ENCODE results near the gene SOX8.

SOX8 gene

DNA sequence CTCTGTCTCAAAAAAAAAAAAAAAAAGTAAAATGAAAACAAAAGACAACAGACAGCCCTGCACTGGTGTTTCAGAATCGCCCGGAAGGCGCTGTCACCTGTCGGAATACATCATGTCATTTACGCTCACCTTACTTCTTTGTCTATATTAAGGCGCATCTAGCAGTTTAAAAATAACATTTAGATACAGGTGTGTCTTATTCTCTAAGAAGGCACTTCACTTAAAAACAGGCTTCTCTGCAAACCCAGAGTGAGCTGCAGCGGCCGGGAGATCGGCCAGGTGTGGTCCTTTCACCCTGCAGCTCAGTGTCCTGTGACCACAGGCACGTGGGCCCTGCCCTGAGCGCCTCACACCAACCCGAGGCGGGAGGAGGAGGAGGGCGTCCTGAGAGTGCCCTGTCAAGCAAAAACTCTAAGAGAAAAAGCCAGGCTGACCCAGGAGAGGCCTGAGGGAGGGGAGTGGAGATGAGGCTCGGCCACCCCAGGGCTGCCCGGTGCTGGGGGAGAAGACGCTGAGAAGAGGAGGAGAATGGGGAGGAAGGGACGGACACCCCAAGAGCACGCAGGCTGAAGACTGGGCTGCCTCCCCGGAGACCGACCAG is 7.5 kb upstream of the SOX8 start:
- DNase-seq, result no peak

DNA sequence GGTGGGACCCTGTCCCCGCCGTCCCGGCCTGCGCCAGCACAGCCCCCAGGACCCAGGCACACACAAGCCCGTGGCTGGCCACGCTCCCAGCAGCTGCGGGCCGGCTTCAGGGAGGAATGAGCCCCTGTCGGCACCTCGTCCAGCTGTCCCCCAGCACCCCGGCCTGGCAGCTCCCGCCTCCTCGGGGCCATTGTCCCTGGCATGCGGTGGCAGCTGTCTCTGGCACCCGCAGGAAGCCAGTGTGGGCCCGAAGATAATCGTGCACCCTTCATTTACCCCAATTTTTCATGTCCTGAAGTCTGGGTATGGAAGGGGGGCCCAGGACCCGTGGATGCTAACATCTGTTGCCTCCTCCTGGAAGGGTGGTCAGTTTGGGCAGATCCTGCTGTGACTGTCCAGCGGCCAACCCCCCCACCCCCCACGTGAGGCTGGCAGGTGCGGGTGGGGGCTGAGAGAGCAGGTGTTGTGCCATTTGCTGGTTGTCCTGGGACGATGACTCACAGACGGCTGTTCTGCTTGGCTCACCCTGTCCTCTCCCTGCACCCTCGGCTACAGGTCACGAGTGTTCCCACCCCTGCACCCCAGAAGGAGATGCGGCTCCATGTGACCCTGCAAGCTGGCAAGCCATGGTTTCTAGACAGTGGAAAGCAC is 6.8 kb upstream of the SOX8 start:
- DNase-seq, result no peak

DNA sequence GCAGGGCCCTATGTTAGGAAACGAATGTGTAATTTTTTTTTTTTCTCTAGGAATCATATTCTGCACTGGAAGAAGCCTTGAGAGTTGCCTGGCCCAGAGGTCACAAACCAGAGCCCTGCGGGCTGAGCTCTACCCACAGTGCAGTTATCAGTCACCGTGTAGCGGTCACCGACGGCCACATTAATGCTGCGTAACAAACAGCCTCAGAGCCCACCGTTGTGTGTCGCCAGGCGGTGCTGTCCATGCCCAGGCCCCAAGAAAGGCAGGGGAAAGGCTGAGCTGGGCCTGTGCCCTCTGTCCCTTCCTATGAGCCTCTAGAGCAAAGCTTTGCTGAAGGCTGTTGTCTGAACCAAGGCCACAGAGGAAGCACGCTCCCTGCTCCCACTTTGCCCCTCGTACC is 6.3 kb upstream of the SOX8 start:
- DNase-seq, result no peak

DNA sequence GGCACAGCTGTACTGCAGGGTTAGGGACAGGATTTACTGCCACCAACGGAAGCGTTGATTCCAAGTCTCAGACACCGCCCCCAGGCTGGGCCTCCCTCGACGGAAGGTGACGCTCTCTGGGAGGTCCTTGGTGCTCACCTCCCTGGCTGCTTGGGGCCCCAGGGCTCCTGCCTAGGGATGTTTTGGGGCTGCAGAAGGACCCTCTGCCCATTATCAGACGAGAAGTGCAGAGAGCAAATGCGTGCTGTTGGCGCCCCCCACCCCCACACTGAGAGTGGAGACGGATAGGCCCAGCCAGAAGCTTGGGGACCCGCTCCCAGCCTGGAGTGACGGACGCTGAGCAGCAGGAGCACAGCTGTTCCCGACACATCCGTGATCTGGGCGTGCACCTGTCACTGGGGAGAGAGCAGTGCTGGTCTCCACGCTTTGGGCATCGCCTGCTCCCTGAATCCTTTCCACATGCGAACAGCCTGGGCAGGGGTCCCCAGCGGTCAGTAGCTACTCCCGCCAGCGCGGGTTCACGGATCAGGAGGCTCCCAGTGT is 5.1 kb upstream of the SOX8 start:
- no peak for DNase-seq

DNA sequence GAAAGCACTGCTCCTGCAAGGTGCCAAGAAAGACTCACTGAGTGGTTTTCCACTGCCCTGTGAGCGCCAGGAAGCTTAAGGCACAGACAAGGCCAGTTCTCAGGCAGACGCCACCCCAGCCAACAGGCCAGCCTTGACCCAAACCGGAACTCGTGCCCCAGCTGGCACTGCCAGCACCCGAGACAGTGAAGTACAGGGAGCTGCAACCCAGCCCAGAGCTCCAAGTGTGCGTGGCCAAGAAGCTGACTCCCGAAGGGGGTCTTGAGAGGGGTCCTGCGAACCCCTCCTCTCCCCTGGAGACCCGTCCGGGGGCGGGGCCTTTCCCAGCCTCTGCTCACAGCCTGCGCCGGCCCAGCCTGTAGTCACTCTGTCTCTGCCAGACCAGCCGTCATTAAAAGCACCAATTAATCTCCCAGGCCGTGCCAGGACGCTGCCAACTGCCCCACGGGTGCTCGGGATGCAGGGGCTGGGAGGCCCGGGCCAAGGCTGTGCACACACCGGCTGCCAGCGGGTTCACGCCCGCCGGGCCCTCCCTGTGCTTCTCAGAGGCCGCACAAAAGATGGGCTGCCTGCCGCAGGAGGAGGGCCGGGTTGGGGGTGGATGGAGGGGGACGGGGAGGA is 4.4 kb upstream of the SOX8 start:
- no peak for DNase-seq

DNA sequence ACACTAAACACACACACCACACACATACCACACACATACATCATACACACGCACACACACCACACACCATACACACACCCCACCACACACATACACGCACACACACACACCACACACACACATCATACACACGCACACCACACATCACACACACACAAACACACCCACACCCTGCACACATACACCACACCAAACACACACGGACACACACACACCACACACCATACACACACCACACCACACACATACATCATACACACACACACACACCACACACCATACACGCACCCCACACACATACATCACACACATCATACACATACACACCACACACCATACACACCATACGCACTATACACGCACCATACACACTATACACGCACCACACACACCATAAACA is 3.7 kb upstream of the SOX8 start:
- DNase-seq, result no peak

DNA sequence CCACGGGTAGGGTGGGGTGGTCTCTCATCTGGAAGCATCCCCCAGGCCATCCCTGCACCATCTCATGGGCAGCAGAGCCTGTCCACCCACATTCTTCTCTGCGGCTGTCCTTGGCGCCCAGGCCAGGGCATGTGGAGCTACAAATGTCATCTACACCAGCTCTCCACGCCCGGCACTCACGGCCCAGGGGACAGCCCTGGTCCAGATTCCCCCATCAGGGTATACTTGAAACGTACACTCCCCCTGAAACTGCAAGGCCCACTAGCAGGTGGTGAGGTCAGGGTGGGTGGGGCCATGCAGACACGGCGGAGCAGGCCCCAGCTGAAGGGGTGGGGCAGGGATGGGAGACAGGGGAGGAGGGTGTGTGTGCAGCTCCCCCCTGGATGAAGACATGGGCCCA is 3.2 kb upstream of the SOX8 start:
- DNase-seq, result no peak

DNA sequence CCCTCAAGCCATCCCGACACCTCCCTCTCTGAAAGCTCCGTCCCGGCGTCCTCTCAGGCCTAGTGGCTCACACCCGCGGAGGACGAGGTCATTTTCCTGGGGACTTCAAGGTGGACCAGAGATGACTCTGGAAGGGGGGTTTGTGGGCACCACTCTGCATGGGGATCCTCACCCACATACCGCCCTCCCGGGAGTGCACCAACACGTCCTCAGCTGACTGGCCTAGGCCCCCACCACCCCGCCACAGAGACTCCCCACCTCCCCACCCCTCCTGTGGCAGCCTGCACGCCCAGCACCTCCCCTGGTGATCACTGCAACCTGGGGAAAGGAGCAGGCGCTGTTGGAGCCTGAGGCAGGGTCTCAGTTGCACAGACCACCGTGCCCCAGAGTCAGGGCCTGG is 2.4 kb upstream of the SOX8 start:
- no peak for DNase-seq

DNA sequence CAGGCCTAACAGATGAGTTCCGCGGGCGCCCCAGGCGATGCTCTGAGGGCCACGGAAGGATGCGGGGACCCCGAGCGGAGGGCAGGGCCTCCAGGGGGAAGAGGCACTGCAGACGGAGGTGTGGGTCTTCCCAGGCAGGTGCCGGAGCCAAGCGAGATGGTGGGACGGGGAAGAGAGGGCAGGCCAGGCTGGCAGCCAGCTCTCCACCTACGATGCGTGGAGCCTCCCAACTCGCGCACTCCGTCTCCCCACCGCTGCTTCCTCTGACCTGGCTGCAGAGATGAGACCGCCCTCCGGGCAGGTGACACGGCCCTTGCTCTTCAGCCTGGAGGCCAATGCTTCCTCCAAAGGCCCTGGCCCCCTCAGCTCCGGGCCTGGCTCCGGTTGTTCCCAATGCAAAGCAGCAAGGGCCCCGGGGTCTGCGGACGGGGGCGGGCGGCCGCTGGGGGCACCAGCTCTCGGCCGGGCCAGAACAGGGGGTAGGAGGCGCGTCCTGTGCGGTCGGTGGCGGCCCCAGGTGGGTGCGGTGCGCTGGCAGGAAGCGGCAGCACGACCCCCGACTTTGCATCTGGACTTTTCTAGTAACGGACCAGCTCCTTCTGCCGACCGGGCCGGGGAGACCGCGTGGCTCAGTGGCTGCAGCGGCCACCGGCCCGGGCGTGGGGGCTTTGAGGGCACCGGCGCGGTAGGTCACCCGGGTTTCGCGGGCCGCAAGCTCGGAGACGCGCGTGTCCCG is 1.5 kb upstream of the SOX8 start:
- DNase-seq, result no peak

DNA sequence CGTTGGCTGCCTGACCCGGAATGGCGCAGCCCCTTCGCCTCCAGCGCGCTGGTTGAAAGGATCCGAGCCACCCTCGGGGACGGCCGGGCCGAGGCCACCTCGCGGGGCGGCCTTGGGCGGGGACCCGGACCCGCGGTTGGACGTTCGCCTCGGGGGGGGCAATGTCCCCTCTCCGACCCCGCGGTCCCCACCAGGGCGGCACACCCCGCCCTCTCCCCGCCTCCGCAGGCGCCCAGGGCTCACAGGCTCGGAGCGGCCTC is 1.0 kb upstream of the SOX8 start:
- no peak for DNase-seq

DNA sequence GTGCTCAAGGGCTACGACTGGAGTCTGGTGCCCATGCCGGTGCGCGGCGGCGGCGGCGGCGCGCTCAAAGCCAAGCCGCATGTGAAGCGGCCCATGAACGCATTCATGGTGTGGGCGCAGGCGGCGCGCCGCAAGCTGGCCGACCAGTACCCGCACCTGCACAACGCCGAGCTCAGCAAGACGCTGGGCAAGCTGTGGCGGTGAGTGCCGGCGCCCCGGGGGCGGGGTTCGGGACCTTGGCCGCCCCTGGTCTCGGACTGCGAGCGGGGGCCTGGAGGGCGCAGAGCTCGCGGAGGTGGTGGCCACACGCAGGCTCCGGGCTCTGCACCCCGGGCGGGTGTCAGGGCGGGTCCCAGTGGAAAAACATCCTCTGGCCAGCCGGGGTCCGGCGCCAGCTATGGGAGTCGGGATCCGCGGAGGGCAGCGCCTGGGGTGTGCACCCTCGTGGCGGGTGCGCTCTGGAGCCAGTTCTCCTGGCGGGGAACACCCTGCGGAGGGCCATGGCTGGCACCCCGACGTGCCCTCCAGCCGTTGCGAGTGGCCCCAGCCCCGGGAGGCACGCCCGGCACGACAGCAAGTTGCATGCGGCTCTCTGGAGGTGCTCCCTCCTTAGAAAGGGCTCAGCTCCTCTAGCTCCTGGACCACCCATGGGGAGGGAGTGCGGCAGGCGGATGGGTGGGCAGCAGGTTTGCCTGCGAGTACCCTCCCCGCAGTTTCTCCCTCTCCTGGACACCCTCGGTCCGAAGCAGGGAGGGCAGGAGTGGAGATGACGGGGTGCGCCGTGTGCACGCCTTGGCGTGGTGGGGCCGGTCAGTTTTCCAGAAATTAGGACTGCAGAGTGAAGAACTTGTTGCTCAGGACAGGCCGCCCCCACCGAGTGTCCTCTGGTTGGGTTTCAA is 824 bp downstream of the SOX8 start:
- peak; percentile 11 for DNase-seq

DNA sequence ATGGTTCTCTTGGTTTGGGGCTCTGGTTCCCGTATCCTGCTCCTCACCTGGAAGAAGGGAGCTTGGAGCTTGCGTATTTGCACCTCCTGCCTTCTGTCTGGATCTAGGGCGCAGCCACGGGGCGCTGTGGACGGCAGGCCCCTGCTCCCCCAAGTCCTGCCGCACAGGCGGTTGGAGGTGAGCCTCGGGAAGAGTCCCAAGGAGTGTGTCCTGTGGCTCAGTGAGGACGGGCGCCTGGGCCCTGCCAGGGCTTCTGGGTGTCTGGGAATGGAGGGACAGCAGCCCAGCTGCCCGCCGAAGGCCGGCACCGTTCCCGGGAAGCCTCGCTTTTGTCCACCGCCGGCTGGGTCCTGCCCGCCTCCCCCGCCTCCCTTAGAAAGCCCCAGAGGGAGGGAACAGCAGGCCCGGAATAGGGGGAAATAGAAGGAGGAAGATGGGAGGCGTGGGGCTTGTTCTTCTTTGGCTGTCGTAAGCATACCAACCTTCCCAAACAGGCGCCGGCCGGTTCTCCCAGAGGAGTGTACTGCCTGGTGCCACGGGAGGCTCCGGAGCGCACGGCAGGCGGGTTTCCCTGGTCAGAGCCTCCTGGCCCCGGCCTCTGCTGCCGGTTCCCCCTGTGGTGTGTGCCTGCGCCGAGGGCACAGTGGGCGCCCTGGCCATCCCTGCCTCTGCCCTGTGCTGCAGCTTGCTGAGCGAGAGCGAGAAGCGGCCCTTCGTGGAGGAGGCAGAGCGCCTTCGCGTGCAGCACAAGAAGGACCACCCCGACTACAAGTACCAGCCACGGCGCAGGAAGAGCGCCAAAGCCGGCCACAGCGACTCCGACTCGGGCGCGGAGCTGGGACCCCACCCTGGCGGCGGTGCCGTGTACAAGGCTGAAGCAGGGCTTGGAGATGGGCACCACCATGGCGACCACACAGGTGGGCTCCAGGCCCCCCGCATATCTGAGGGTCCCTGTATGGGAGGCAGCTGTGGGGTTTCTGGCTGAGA is 1.8 kb downstream of the SOX8 start:
- no peak for DNase-seq

DNA sequence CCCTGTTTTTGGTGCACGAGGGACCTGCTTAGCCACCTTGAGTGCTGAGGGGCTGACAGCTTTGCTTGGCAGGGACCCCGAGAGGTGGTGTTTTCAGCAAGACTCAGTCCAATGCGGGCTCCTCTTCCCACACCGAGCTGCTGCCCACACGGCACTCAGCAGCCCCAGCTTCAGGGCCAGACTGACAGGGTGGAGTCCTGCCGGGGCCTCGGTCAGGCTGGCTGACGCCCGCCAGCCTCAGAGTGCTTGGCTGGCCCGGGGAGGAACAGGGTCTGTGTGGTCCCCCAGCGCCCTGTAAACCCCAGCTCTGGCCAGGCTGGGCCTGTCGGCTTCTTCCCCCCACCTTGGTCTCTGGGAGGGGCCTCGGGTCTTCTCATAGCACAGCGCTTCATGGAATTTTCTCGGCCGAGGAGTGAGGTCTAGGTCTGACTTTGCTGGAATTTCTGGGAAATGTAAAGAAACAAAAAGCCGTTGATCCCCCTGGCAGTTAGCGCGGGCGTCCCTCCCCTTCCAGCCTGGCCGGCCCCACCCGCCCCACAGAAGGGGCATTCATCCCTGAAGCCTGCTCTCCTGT is 2.6 kb downstream of the SOX8 start:
- DNase-seq, result no peak

DNA sequence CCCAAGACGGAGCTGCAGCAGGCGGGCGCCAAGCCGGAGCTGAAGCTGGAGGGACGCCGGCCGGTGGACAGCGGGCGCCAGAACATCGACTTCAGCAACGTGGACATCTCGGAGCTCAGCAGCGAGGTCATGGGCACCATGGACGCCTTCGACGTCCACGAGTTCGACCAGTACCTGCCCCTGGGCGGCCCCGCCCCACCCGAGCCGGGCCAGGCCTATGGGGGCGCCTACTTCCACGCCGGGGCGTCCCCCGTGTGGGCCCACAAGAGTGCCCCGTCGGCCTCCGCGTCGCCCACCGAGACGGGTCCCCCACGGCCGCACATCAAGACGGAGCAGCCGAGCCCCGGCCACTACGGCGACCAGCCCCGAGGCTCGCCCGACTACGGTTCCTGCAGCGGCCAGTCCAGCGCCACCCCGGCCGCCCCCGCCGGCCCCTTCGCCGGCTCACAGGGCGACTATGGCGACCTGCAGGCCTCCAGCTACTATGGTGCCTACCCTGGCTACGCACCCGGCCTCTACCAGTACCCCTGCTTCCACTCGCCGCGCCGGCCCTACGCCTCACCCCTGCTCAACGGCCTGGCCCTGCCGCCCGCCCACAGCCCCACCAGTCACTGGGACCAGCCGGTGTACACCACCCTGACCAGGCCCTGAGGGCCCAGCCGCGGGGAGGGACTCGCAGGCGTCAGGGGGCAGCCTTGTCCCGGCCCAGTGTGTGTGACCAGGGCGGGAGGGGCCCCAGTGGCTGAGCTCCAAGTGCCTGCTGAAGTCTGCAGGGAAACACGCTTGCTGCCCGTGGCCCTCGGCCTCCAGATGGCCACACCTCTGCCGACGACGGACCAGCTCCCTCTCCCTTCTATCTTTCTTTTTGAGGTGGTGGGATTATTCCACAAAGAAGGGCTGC is 3.4 kb downstream of the SOX8 start:
- DNase-seq, result no peak

DNA sequence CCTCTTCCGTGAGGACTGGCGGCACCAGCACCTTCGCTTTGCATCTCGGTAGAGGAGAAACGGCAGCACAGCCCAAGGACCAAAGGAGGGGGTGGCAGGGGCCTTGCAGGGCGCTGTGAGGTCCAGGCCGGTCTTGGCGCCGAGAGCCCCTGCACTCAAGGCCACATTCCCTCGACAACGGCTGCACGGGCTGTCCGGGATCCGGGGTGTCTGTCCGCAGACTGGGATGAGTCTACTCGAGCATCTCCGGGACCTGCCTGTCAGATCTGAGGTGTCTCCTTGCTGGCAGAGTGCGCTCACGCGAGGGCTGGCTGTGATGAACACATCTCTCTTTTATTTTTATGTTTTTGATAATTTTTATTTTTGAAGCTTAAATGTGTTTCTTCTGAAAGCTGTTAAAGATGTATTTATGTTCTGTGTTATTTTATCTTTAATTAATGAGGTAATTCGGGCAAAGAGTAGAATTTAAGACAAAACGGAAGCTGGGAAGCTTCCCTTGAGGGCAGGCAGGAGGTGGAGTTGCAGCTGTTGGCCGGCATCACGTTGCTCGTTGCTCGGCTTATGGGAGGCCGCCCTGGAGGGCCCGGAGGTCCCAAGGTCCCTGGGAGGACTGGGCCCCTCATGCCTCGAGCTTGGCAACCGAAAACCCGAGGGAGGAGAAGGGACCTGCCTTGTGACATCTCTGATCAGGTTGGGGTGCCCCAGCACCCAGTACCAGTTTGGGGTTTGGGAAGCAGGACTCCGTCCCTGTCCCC is 4.3 kb downstream of the SOX8 start:
- DNase-seq, result no peak

DNA sequence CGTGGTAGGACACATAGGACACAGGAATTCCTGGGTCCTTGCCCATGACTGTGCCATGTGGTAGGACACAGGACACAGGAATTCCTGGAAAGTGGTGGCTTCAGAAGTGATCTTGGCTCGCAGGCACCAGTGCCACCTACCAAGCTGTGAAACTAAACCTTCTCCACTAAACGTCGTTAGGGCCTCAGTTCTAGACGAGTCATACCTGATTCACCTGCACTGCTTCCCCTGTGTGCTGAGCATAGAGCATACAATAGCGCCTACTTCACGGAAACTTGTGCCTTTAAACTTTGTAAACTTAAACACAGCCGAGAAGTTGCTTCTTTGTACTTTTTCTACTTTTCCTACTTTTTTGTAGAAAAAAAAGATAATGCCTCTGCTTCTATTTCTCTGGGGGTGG is 4.8 kb downstream of the SOX8 start:
- DNase-seq, result no peak

DNA sequence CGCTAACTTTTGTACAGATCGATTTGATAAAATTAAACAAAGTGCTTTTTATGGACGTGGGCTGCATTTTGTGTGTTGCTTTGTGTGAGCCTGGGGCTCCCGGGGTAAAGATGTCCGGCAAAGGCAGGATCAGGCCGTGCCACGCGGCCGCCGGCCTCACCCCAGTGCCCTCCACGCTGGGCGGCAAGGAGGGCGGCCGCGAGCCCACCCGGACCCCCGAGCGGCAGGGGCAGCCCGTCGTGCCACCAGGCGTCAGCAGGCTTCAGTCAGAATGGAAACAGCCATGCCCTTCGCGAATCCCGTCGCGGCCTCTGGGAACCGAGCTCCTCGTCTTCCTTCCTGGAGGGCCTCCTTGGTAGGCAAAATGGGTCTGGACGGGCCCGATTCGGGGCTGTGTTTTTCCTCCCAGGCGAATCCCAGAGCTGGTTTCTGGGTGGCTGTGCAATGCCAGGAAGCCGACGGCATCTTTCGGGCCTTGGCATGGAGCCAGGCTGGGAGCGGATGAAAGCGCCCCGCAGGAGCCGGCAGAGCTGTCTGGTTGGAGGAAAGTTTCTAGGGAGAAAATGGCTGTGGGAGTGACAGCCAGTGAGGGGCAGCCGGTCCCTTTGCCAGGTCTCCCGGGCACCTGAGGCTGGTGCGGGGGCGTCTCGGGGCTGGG is 5.5 kb downstream of the SOX8 start:
- no peak for DNase-seq

DNA sequence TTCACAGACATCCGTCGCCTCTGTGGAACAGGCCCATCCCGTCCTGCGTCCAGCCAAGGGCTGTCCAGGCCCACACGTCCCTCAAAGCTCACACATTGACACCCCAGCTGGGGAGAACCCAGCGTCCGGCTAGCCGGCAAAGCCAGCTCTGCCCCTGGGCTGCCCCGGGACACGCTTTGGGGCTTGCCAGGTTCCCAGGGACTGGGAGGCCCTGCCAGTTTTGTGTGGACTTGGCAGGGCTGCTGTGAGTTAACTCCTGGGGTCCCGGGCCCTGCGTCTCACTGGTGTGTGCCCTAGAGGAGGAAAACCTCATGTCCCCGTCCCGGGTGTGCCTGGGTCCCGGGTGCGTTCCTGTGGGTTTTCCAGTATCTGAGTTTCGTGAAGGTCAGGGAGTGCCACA is 6.3 kb downstream of the SOX8 start:
- DNase-seq, result no peak

All from central memory CD4-positive, alpha-beta T cell (primary cell).